Activated T-cell treated with anti-CD3 and anti-CD28 coated beads for 1 hour (primary cell): ENCODE measurements around the gene AFG3L2.
"Not testable (repeated sequence)": the region's sequence is repeated elsewhere in the genome, so short reads cannot be mapped to it uniquely, and the experiment has no call there.

Experiments used
- DNase-seq: peaks from one replicate; pipeline ENCODE4 v3.0.0-alpha.2; 2020; ENCODE audit warnings: low read depth

Gene AFG3L2

GRCh38 chr18:12397254-12397653 lies 20.2 kb upstream of the AFG3L2 start:
- no peak for DNase-seq

GRCh38 chr18:12394428-12394827 lies 17.4 kb upstream of the AFG3L2 start:
- DNase-seq, result no peak

GRCh38 chr18:12393998-12394397 lies 17.0 kb upstream of the AFG3L2 start:
- no peak for DNase-seq

GRCh38 chr18:12393510-12393909 lies 16.5 kb upstream of the AFG3L2 start:
- DNase-seq, result no peak

GRCh38 chr18:12391487-12392165 lies 14.6 kb upstream of the AFG3L2 start:
- DNase-seq, result peak; percentile 22

- no peak for DNase-seq
Observed at GRCh38 chr18:12388442-12388841, 11.4 kb upstream of the AFG3L2 start.

GRCh38 chr18:12384261-12384660 lies 7.2 kb upstream of the AFG3L2 start:
- no peak for DNase-seq

- DNase-seq, result not testable (repeated sequence)
Observed at GRCh38 chr18:12383759-12384158, 6.7 kb upstream of the AFG3L2 start.

- not testable (repeated sequence) for DNase-seq
Observed at GRCh38 chr18:12382221-12382814, 5.3 kb upstream of the AFG3L2 start.

GRCh38 chr18:12378198-12378558 lies 1.2 kb upstream of the AFG3L2 start:
- DNase-seq, result not testable (repeated sequence)

- no peak for DNase-seq
Observed at GRCh38 chr18:12377556-12378197, 650 bp upstream of the AFG3L2 start.

- no peak for DNase-seq
Observed at GRCh38 chr18:12376034-12376753, 833 bp downstream of the AFG3L2 start.

GRCh38 chr18:12374401-12374800 lies 2.6 kb downstream of the AFG3L2 start:
- no peak for DNase-seq

GRCh38 chr18:12373771-12374116 lies 3.3 kb downstream of the AFG3L2 start:
- DNase-seq, result no peak

- DNase-seq, result no peak
Observed at GRCh38 chr18:12373116-12373770, 3.8 kb downstream of the AFG3L2 start.

GRCh38 chr18:12372406-12372805 lies 4.6 kb downstream of the AFG3L2 start:
- DNase-seq, result no peak

GRCh38 chr18:12371590-12371989 lies 5.4 kb downstream of the AFG3L2 start:
- no peak for DNase-seq

GRCh38 chr18:12369211-12369610 lies 7.8 kb downstream of the AFG3L2 start:
- no peak for DNase-seq

GRCh38 chr18:12366784-12367183 lies 10.2 kb downstream of the AFG3L2 start:
- no peak for DNase-seq

GRCh38 chr18:12366379-12366778 lies 10.6 kb downstream of the AFG3L2 start:
- DNase-seq, result no peak

GRCh38 chr18:12362473-12363174 lies 14.4 kb downstream of the AFG3L2 start:
- DNase-seq, result no peak
